Caco-2 (cell line): ENCODE data around the gene HCST. TPM values are rescaled to one million over a fixed set of nuclear protein-coding genes. Genes with fewer than 3 reads are reported as not detected.

Source experiments
- BruUV-seq: library from RNA; stranded (reverse); fragments of 400-500 nt; replicated peaks from 2 replicates; lab custom pipeline; 2021; lab: Mats Ljungman, UMichigan
- CTCF ChIA-PET: fragments of 300-600 bp; sonication (Branson Sonifier 250); formaldehyde crosslinking; loops from one replicate; lab custom pipeline; 2022; ENCODE audit warnings: antibody characterized with exemption; lab: Charles Lee
- POLR2A ChIA-PET: fragments of 300-600 bp; sonication (Branson Sonifier 250); formaldehyde crosslinking; loops from one replicate; lab custom pipeline; 2022; ENCODE audit warnings: antibody characterized with exemption; lab: Charles Lee
- DNase-seq, 2 experiments: peaks; one replicate each; pipeline versions ENCODE4 v3.0.0 to v3.0.0-alpha.2; 2020 to 2022
- H3K27me3 ChIP-seq: replicated peaks from 2 replicates; pipeline ENCODE4 v1.6.0; 2011; ENCODE audit warnings: low read length; ENCODE audit not compliant: control insufficient read depth, insufficient read depth
- H3K36me3 ChIP-seq: 2 replicates; pipeline ENCODE4 v1.5.1; 2011; ENCODE audit warnings: low read length; ENCODE audit not compliant: control insufficient read depth, insufficient read depth
- H3K4me1 ChIP-seq: fragments of 250-450 bp; sonication (Bioruptor Pico); 2 replicates; pipeline ENCODE4 v1.5.1; 2020; ENCODE audit warnings: mild to moderate bottlenecking
- H3K4me3 ChIP-seq: 2 replicates; pipeline ENCODE4 v1.5.1; 2011; ENCODE audit warnings: low read depth, mild to moderate bottlenecking, control low read depth, low read length
- H3K9me3 ChIP-seq: fragments of 250-450 bp; sonication (Bioruptor Pico); 2 replicates; pipeline ENCODE4 v1.5.1; 2020; ENCODE audit warnings: mild to moderate bottlenecking, moderate library complexity
- H3K27ac Mint-ChIP-seq: one replicate; pipeline ENCODE4 v1.8.0; 2022; ENCODE audit warnings: mixed read lengths; ENCODE audit not compliant: unreplicated experiment
- H3K27me3 Mint-ChIP-seq: one replicate; pipeline ENCODE4 v1.8.0; 2022; ENCODE audit warnings: mixed read lengths; ENCODE audit not compliant: insufficient read depth, unreplicated experiment
- H3K36me3 Mint-ChIP-seq: one replicate; pipeline ENCODE4 v1.8.0; 2022; ENCODE audit warnings: mild to moderate bottlenecking, mixed read lengths; ENCODE audit not compliant: insufficient read depth, unreplicated experiment
- H3K4me1 Mint-ChIP-seq: one replicate; pipeline ENCODE4 v1.8.0; 2022; ENCODE audit warnings: low read depth, mixed read lengths; ENCODE audit not compliant: unreplicated experiment
- H3K4me3 Mint-ChIP-seq: one replicate; pipeline ENCODE4 v1.8.0; 2022; ENCODE audit warnings: mild to moderate bottlenecking, moderate library complexity, mixed read lengths; ENCODE audit not compliant: unreplicated experiment
- H3K9me3 Mint-ChIP-seq: one replicate; pipeline ENCODE4 v1.8.0; 2022; ENCODE audit warnings: mixed read lengths; ENCODE audit not compliant: unreplicated experiment
- CTCF ChIP-seq, 2 experiments: fragments of 200-600 bp in 1 of 2; IDR thresholded peaks; 1 replicate in 1 of 2; 2 replicates in 1 of 2; pipeline versions ENCODE4 v1.5.1 to v1.8.0; 2011 to 2022; ENCODE audit warnings: antibody characterized with exemption in 1 of 2, control low read depth in 1 of 2, inconsistent platforms in 1 of 2, low read depth in 1 of 2, low read length in 1 of 2, mild to moderate bottlenecking in 1 of 2, moderate library complexity in 1 of 2; ENCODE audit not compliant: insufficient read depth in 1 of 2, severe bottlenecking in 1 of 2, unreplicated experiment in 1 of 2
- intact Hi-C: fragments of 100-400 bp; cut with micrococcal nuclease; formaldehyde crosslinking; loops from one replicate; pipeline ENCODE4 v1.10.0; 2022; ENCODE audit not compliant: unreplicated experiment
- total RNA-seq: library from RNA; stranded (reverse); gene quantifications from 2 replicates; pipeline ENCODE4 v1.2.3, GENCODE V29; 2022

HCST gene
- total RNA-seq, 1 experiment from 2014 or later = not detected

- H3K4me3 Mint-ChIP-seq = peak overlapping the region; percentile 67
- peak; percentile 82 to 93 for TF ChIP-seq CTCF (IDR thresholded peaks at IDR 0.05; ENCODE audit: insufficient read depth in 1 of 2, low read depth in 1 of 2, low read length in 1 of 2, severe bottlenecking in 1 of 2, unreplicated experiment in 1 of 2)
- H3K36me3 Mint-ChIP-seq = peaks cover 6% of the 10 kb centered on the region
- H3K27me3 Mint-ChIP-seq = peaks cover 5% of the 10 kb centered on the region
- H3K4me1 Mint-ChIP-seq = peaks cover 14% of the 10 kb centered on the region
- Histone ChIP-seq H3K36me3 (no peaks in the 10 kb centered on the region), H3K4me1 (peaks cover 8% of the 10 kb centered on the region; the same call in 1 of the 2 replicates), H3K9me3 (no peaks in the 10 kb centered on the region), H3K27me3 (no peaks in the 10 kb centered on the region), H3K4me3 (peak overlapping the region; percentile 29)
- peak; percentile 100 for DNase-seq
- peak overlapping the region; percentile 3 for H3K27ac Mint-ChIP-seq
- peaks cover 8% of the 10 kb centered on the region for H3K9me3 Mint-ChIP-seq
- CTCF ChIA-PET = interaction anchor here (0.6 to 1.2 kb wide), 25 partner anchors 8 to 283 kb away, joined by 3 to 14 read pairs (median 4); partner anchors contain the start of genes APLP1, COX6B1, LIN37 and NFKBID
- POLR2A ChIA-PET = interaction anchor here (0.5 to 0.9 kb wide), 6 partner anchors 16 to 191 kb away, joined by 3 to 6 read pairs (median 4); partner anchors contain the start of genes ALKBH6, NFKBID, PSENEN and U2AF1L4
- intact Hi-C loops = loop anchor here (1.0 kb wide), 6 partner anchors 32 to 238 kb away; partner anchors contain the start of genes PSENEN, TBCB and U2AF1L4
- no TSS peak for BruUV-seq
Measured at GRCh38 chr19:35931161-35931873, 29.0 kb downstream of the HCST start.

GRCh38 chr19:35931874-35932202, 29.5 kb downstream of the HCST start:
- peak overlapping the region; percentile 67 for H3K4me3 Mint-ChIP-seq
- Histone ChIP-seq H3K9me3 (no peaks in the 10 kb centered on the region), H3K4me3 (no peak overlapping the region), H3K36me3 (no peaks in the 10 kb centered on the region), H3K27me3 (no peaks in the 10 kb centered on the region), H3K4me1 (peaks cover 11% of the 10 kb centered on the region)
- H3K36me3 Mint-ChIP-seq = peaks cover 6% of the 10 kb centered on the region
- H3K27ac Mint-ChIP-seq = no peak overlapping the region
- ChIA-PET CTCF (interaction anchor here (0.9 to 1.2 kb wide), 7 partner anchors 12 to 224 kb away, joined by 3 to 12 read pairs (median 4); partner anchors contain the start of genes NFKBID, PSENEN and U2AF1L4), POLR2A (interaction anchor here (0.9 kb wide), 1 partner anchor 186 kb away, joined by 4 read pairs; the partner anchor contains the start of genes PSENEN and U2AF1L4)
- DNase-seq = no peak
- peaks cover 2% of the 10 kb centered on the region for H3K9me3 Mint-ChIP-seq
- peaks cover 15% of the 10 kb centered on the region for H3K4me1 Mint-ChIP-seq
- peaks cover 1% of the 10 kb centered on the region for H3K27me3 Mint-ChIP-seq
- intact Hi-C loops = loop anchor here (1.0 kb wide), 6 partner anchors 33 to 239 kb away; partner anchors contain the start of genes PSENEN, TBCB and U2AF1L4
- BruUV-seq = no TSS peak
- no peak for TF ChIP-seq CTCF (IDR thresholded peaks at IDR 0.05; ENCODE audit: insufficient read depth in 1 of 2, low read depth in 1 of 2, low read length in 1 of 2, severe bottlenecking in 1 of 2, unreplicated experiment in 1 of 2)

GRCh38 chr19:35932291-35932936, 30.1 kb downstream of the HCST start:
- intact Hi-C loops = no loop called here
- Histone ChIP-seq H3K4me1 (peaks cover 17% of the 10 kb centered on the region), H3K27me3 (no peaks in the 10 kb centered on the region), H3K9me3 (no peaks in the 10 kb centered on the region), H3K4me3 (no peak overlapping the region), H3K36me3 (no peaks in the 10 kb centered on the region)
- peaks cover 15% of the 10 kb centered on the region for H3K4me1 Mint-ChIP-seq
- no peaks in the 10 kb centered on the region for H3K9me3 Mint-ChIP-seq
- CTCF ChIA-PET = interaction anchor here (0.9 kb wide), 1 partner anchor 12 kb away, joined by 3 read pairs; no protein-coding TSS in a partner anchor
- no TSS peak for BruUV-seq
- H3K27me3 Mint-ChIP-seq = no peaks in the 10 kb centered on the region
- peaks cover 6% of the 10 kb centered on the region for H3K36me3 Mint-ChIP-seq
- H3K27ac Mint-ChIP-seq = no peak overlapping the region
- DNase-seq = no peak
- POLR2A ChIA-PET = no interaction called here
- TF ChIP-seq CTCF (IDR thresholded peaks at IDR 0.05; ENCODE audit: insufficient read depth in 1 of 2, low read depth in 1 of 2, low read length in 1 of 2, severe bottlenecking in 1 of 2, unreplicated experiment in 1 of 2) = no peak
- H3K4me3 Mint-ChIP-seq = no peak overlapping the region
